ENCODE results near the gene UNK.

GRCh38 chr17:75742337-75742736, 42.3 kb upstream of the UNK start:
- TF ChIP-seq POLR2AphosphoS5 (IDR thresholded peaks at IDR 0.05; ENCODE audit: low read depth, low read length) (no peak), POLR2A (IDR thresholded peaks at IDR 0.05; ENCODE audit: low read depth, low read length) (no peak)

Data from GM12892 (cell line).